Skeletal muscle satellite cell (primary cell): ENCODE measurements around the gene MAN2A1.

ENCODE experiments used
- H3K27me3 ChIP-seq: 2 replicates; pipeline ENCODE4 v1.7.0; 2013; ENCODE audit warnings: low read length; ENCODE audit not compliant: control insufficient read depth, insufficient read depth
- H3K36me3 ChIP-seq: 2 replicates; pipeline ENCODE4 v1.7.0; 2013; ENCODE audit warnings: mild to moderate bottlenecking, control low read depth, low read length; ENCODE audit not compliant: insufficient read depth
- H3K4me1 ChIP-seq: 2 replicates; pipeline ENCODE4 v1.7.0; 2013; ENCODE audit warnings: low read length; ENCODE audit not compliant: control insufficient read depth, insufficient read depth
- H3K4me2 ChIP-seq: 2 replicates; pipeline ENCODE4 v1.7.0; 2013; ENCODE audit warnings: mild to moderate bottlenecking, low read length
- H3K4me3 ChIP-seq: 2 replicates; pipeline ENCODE4 v1.7.0; 2013; ENCODE audit warnings: low read length
- H3K9ac ChIP-seq: 2 replicates; pipeline ENCODE4 v1.7.0; 2013; ENCODE audit warnings: mild to moderate bottlenecking, low read depth, low read length, moderate library complexity
- H3K9me3 ChIP-seq: replicated peaks from 2 replicates; pipeline ENCODE4 v1.7.0; 2013; ENCODE audit warnings: mild to moderate bottlenecking, control low read depth, low read length

Gene MAN2A1

GRCh38 chr5:109697339-109697738, 7.6 kb downstream of the MAN2A1 start:
- H3K4me2 ChIP-seq, result no peak overlapping the region
- no peak overlapping the region for H3K9ac ChIP-seq
- H3K27me3 ChIP-seq, result no peaks in the 10 kb centered on the region
- H3K4me1 ChIP-seq, result peaks cover 49% of the 10 kb centered on the region
- H3K9me3 ChIP-seq, result no peaks in the 10 kb centered on the region
- peaks cover 9% of the 10 kb centered on the region for H3K36me3 ChIP-seq
- H3K4me3 ChIP-seq, result no peak overlapping the region

DNA sequence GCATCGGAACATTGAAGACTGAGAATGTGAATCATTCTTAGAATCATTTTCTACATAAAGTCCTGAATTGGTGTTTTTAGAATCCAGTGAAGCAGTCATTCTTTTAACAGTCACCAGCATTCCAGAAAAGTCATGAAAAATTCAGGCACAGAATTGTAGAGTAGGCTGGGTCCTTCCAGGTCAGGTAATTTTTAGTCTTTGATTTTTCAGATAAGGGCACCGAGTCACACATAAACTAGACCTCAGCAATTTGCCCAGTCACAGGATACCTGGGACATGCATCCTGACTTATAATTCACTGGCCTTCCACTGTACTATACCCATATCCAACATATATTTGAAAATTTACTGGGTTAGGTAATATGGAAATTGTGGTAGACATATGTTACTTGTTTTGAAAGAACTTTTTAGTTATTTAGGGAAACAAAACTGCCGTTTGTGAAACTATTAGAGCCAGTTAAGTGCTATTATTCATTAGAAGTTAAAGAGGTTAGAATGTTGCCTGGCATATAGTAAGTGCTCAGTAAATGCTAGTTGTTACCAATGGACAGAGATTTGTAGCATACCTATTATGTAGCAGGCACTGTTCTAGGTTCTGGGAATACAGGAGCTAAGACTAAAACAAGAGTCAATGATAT, 10.9 kb downstream of the MAN2A1 start:
- Histone ChIP-seq H3K36me3 (peaks cover 9% of the 10 kb centered on the region), H3K9ac (no peak overlapping the region), H3K4me2 (no peak overlapping the region), H3K4me3 (no peak overlapping the region), H3K9me3 (no peaks in the 10 kb centered on the region), H3K4me1 (peaks cover 17% of the 10 kb centered on the region), H3K27me3 (no peaks in the 10 kb centered on the region)

DNA sequence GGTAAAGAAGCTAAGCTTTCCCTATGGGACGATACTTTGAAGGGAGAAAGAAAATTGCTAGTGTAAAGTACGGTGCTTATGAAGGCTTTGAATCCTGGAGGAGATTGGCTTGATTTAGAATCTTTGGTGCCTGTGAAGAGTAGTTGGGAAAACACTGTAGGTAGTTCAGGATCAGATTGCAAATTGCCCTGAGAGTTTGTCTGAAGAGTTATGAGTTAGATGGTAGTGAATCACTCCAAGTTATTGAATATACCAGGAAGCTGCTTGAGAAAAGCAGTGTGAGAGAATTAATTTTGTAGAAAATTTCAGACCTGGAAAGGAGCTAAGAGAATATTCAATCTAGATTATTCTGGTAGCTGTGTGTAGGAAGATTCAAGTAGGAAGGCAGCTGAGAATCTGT, 11.5 kb downstream of the MAN2A1 start:
- no peak overlapping the region for H3K4me2 ChIP-seq
- peaks cover 15% of the 10 kb centered on the region for H3K4me1 ChIP-seq
- no peak overlapping the region for H3K4me3 ChIP-seq
- H3K9ac ChIP-seq, result no peak overlapping the region
- peaks cover 9% of the 10 kb centered on the region for H3K36me3 ChIP-seq
- H3K27me3 ChIP-seq, result no peaks in the 10 kb centered on the region
- no peaks in the 10 kb centered on the region for H3K9me3 ChIP-seq

GRCh38 chr5:109701792-109702191, 12.1 kb downstream of the MAN2A1 start:
- Histone ChIP-seq H3K9ac (no peak overlapping the region), H3K4me2 (no peak overlapping the region), H3K36me3 (peaks cover 9% of the 10 kb centered on the region), H3K9me3 (no peaks in the 10 kb centered on the region), H3K27me3 (no peaks in the 10 kb centered on the region), H3K4me1 (peaks cover 15% of the 10 kb centered on the region), H3K4me3 (no peak overlapping the region)

- Histone ChIP-seq H3K36me3 (peaks cover 9% of the 10 kb centered on the region), H3K9me3 (no peaks in the 10 kb centered on the region), H3K9ac (no peak overlapping the region), H3K4me3 (no peak overlapping the region), H3K4me2 (no peak overlapping the region), H3K4me1 (peaks cover 5% of the 10 kb centered on the region), H3K27me3 (no peaks in the 10 kb centered on the region)
Observed at GRCh38 chr5:109703166-109703565, 13.4 kb downstream of the MAN2A1 start.

- H3K4me1 ChIP-seq, result peaks cover 5% of the 10 kb centered on the region
- H3K9ac ChIP-seq, result no peak overlapping the region
- H3K27me3 ChIP-seq, result no peaks in the 10 kb centered on the region
- no peak overlapping the region for H3K4me3 ChIP-seq
- peaks cover 9% of the 10 kb centered on the region for H3K36me3 ChIP-seq
- no peak overlapping the region for H3K4me2 ChIP-seq
- no peaks in the 10 kb centered on the region for H3K9me3 ChIP-seq
Observed at GRCh38 chr5:109703829-109704228, 14.1 kb downstream of the MAN2A1 start.

GRCh38 chr5:109704282-109704952, 14.7 kb downstream of the MAN2A1 start:
- peaks cover 5% of the 10 kb centered on the region for H3K4me1 ChIP-seq

DNA sequence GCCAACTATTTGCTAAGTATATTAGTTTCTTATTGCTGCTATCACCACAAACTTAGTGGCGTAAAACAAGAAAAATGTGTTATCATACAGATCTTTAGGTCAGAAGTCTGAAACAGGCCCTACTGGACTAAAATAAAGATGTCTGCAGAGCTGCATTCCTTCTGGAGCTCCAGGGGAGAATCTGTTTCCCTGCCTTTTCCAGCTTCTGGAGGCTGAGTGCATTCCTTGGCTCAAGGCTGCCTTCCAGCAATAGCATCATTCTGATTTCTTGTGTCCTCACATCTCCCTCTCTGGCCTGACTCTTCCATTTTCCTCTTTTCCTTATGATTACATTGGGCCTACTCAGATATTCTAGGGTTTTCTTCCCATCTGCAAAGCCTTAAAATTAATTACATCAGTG, 15.9 kb downstream of the MAN2A1 start:
- H3K9ac ChIP-seq, result no peak overlapping the region
- H3K4me1 ChIP-seq, result peaks cover 5% of the 10 kb centered on the region
- peaks cover under 1% of the 10 kb centered on the region for H3K36me3 ChIP-seq
- H3K4me2 ChIP-seq, result no peak overlapping the region
- no peaks in the 10 kb centered on the region for H3K27me3 ChIP-seq
- no peaks in the 10 kb centered on the region for H3K9me3 ChIP-seq
- H3K4me3 ChIP-seq, result no peak overlapping the region

More at GRCh38 chr5:109704282-109704952, 14.7 kb downstream of the MAN2A1 start:
- Histone ChIP-seq H3K36me3 (peaks cover 9% of the 10 kb centered on the region), H3K9me3 (no peaks in the 10 kb centered on the region), H3K27me3 (no peaks in the 10 kb centered on the region), H3K4me2 (no peak overlapping the region), H3K9ac (no peak overlapping the region), H3K4me3 (no peak overlapping the region)

DNA sequence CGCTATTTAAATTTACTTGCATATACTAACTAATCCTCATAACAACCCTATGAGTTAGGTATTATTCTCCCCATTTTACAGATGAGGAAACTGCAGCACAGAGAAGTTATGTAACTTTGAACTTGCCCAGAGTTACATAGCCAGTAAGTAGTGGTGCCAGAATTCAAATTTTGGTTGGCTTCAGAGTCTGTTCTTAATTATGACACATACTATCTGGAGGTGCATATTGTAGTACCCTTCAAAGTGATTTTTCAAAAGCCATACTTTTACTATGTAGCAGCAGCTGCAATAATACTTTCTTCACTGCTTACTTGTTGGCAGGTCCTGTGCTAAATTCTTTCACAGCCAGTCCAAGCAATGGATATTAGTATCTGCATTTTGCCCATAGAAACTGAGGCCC, 16.4 kb downstream of the MAN2A1 start:
- Histone ChIP-seq H3K4me2 (no peak overlapping the region), H3K27me3 (no peaks in the 10 kb centered on the region), H3K9me3 (no peaks in the 10 kb centered on the region), H3K36me3 (no peaks in the 10 kb centered on the region), H3K4me3 (no peak overlapping the region), H3K4me1 (peaks cover 5% of the 10 kb centered on the region), H3K9ac (no peak overlapping the region)

DNA sequence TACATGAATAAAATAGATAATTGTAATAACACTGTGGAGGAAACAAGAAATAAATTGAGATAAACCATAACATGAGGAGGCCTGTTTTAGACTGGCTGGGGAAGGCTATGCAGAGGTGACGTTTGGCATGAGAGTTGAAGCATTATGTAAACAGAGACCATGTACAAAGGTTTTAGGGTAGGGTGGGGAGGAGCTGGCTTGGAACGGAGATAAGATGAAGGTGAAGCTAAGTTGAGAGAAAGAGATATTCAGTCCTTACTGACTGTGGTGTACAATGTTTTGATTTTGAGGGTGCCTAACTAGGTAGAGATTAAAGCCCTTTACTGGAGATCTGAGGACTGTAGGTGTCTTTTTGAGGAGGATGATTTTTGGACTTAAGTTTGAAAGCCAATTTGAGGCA, 17.8 kb downstream of the MAN2A1 start:
- no peak overlapping the region for H3K4me2 ChIP-seq

GRCh38 chr5:109708813-109709212, 19.1 kb downstream of the MAN2A1 start:
- no peak overlapping the region for H3K9ac ChIP-seq
- H3K4me2 ChIP-seq, result no peak overlapping the region
- H3K36me3 ChIP-seq, result no peaks in the 10 kb centered on the region
- peaks cover 10% of the 10 kb centered on the region for H3K4me1 ChIP-seq
- no peak overlapping the region for H3K4me3 ChIP-seq
- H3K9me3 ChIP-seq, result no peaks in the 10 kb centered on the region
- H3K27me3 ChIP-seq, result no peaks in the 10 kb centered on the region

More for the DNA sequence above, 17.8 kb downstream of the MAN2A1 start:
- Histone ChIP-seq H3K9me3 (no peaks in the 10 kb centered on the region), H3K4me3 (no peak overlapping the region), H3K4me1 (no peaks in the 10 kb centered on the region), H3K36me3 (no peaks in the 10 kb centered on the region), H3K9ac (no peak overlapping the region), H3K27me3 (no peaks in the 10 kb centered on the region)

DNA sequence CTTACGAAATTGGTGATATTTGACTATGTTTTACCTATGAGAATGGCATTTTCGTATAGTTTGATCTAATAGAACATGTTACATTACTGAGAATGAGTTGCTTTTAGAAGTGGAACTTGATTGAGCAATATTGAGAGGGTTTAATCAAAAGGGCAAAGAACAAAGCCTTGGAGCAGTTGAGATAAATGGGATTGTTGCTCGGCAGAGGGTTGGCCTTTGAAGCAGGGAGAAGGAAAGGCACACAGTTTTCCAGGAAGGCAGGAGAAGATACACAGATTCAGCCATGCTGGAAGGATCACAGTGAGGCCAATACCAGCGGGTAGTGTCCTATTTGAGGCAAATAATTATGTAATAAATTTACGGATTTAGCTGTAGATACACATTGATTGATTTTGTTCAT, 19.5 kb downstream of the MAN2A1 start:
- Histone ChIP-seq H3K4me1 (peaks cover 13% of the 10 kb centered on the region), H3K9me3 (no peaks in the 10 kb centered on the region), H3K27me3 (no peaks in the 10 kb centered on the region), H3K4me3 (no peak overlapping the region), H3K4me2 (no peak overlapping the region), H3K9ac (no peak overlapping the region), H3K36me3 (no peaks in the 10 kb centered on the region)
